ENCODE measurements around the gene SCAPER.
"Not testable (repeated sequence)": the region's sequence is repeated elsewhere in the genome, so short reads cannot be mapped to it uniquely, and the experiment has no call there.

Gene SCAPER

DNA sequence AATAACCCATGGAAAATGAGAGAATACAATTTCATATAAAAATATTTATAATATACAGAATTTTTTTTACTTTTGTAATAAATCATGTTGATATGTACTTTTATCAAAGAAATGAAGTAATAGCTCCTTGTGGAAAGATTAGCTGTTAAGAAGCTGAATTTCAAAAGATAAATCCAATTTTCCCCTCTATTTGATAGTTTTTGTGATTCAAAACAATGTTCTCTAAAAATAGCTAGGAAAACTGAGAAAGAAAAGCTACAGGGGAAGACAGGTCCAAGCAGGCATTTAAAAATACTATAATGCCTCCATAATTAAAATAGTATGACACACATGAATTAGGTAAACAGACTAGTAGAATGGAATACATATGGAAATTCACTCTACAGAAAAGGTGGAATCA lies 44.9 kb downstream of the SCAPER start:
- DNase-seq: no peak

- DNase-seq: not testable (repeated sequence)
These were observed 54.8 kb downstream of the SCAPER start for GRCh38 chr15:76850367-76850766.

- DNase-seq: no peak
These were observed 58.4 kb downstream of the SCAPER start for GRCh38 chr15:76846782-76847181.

DNA sequence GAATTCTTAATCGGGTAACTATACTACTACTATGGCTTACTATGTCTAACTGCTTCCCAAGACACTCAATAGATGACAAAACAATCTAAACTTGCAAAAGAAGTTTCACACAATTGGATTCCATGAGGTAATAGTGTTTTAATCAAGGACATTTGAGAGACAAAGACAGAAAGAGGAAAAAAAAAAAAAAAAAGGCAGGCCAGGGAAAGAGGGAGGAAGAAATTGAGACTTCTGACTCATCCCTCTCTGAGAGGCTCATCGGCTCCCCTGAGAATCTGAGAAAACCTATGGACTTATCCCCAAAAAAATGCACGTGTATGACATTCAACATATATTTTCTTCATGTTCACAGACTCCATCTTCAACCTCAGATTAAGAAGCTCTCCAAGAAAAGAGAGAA lies 61.0 kb downstream of the SCAPER start:
- DNase-seq: no peak

DNA sequence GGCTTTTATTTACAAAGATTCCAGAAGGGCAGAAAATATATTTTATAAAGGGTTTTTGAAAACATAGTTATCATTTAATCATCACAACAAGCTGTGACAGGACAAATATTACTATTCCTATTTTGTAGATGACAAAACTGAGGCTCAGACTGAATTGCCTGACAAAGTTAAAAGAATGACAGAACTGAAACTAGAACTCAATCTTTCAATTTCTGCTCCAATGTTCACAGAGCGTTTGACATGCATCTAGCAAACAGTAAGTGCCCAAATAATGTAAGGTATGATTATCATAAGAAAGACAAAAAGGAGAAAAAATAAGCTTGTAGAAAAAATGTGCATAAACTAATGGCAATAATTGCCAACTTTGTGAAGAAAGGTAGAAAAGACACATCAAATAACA lies 61.9 kb downstream of the SCAPER start:
- DNase-seq: no peak

GRCh38 chr15:76840830-76841460 lies 64.2 kb downstream of the SCAPER start:
- no peak for DNase-seq

DNA sequence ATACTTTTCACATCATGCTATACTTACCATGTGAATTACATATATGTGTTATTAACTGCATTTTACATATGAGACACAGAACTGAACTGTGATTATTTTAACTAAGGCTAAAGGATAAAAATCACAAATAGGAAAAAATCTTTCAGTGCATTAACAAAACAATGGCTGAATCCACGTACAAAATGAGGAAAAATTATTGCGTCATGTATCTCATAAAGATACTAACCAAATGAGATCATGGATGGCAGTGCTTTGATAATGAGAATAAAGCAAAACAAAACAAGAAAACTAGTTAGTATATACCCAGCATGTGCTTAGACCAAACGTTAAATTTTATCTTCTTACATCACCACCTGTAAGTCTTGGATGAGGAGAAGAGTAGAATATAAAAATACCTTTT lies 66.0 kb downstream of the SCAPER start:
- no peak for DNase-seq

DNA sequence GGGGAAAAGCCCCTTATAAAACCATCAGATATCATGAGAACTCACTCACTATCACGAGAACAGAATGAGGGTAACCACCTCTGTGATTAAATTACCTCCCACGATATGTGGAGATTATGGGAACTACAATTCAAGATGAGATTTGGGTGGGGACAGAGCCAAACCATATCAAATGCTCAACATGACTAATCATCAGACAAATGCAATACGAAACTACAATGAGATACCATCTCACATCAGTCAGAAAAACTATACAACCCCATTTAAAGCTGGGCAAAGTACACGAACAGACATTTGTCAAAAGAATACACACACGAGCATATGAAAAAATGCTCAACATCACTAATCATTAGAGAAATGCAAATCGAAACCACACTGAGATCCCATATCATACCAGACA lies 67.7 kb downstream of the SCAPER start:
- no peak for DNase-seq

DNA sequence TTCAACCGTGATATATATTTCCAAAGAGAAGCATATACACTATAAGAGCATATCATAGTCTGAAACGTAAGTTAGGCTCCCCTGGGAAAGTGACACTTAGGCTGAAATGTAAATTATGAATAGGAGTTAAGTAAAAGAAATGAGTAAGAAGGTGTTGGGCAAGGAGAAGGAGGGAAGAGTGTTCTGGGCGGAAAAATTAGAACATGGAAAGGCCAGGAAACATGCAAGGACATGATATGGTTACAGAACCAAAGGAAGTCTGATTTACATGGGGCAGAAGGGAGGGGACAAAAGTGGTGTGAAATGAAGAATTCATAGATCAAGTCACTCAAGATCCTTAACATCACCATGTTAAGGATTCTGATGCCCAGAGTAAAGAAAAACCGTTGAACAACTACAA lies 75.2 kb downstream of the SCAPER start:
- no peak for DNase-seq

- no peak for DNase-seq
These were observed 81.2 kb downstream of the SCAPER start for GRCh38 chr15:76823890-76824289.

DNA sequence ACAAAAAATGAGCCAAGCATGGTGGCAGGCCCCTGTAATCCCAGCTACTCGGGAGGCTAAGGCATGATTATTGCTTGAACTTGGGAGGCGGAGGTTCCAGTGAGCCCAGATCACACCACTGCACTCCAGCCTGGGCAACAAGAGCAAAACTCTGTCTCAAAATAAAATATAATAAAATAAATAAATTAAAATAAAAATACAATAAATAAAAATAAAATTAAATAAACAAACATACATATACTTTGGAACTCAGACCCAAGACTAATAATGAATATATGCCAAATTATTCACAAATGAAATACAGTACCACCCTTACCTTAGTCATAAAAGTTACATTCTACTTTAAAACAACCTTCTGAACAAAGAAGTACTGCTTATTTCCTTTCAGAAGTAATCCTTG lies 81.8 kb downstream of the SCAPER start:
- no peak for DNase-seq

- not testable (repeated sequence) for DNase-seq
These were observed 86.2 kb downstream of the SCAPER start for GRCh38 chr15:76818926-76819325.

DNA sequence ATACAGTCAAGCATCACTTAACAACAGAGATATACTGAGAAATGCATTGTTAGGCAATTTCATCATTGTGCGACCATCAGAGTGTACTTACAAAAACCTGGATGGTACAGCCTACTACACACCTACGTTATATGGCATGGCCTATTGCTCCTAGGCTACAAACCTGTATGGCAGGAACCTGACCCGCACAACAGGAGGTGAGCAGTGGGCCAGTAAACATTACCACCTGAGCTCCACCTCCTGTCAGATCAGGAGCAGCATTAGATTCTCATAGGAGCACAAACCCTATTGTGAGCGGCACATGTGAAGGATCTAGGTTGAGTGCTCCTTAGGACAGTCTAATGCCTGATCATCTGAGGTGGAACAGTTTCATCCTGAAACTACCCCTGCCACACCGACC lies 89.7 kb downstream of the SCAPER start:
- DNase-seq: no peak

- no peak for DNase-seq
These were observed 92.8 kb downstream of the SCAPER start for GRCh38 chr15:76812381-76812780.

GRCh38 chr15:76809412-76810103 lies 95.6 kb downstream of the SCAPER start:
- no peak for DNase-seq

DNA sequence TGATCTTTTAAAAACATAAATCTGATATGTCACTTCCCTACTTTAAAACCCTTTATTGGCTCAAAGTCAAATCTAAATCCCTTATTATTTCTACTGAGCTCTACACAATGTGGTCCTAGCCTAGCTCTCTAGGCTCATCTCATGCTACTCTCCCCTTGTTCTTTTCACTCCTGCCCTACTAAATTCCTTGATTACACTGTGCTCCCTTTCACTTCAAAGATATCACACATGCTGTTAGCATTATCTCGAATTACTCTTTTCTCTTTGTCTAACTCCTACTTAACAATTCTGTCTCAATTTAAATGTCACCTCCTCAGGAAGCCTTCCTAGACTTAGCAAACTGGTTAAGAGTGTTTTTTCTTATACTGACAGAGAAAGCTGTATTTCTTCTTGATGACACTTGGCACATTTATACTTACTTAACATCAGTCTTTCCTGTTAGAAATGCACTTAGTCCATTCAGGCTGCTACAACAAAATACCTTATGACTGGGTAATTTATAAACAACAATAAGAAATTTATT lies 102.0 kb downstream of the SCAPER start:
- no peak for DNase-seq

GRCh38 chr15:76802411-76802810 lies 102.7 kb downstream of the SCAPER start:
- no peak for DNase-seq

- no peak for DNase-seq
These were observed 105.4 kb downstream of the SCAPER start for GRCh38 chr15:76799760-76800159.

- DNase-seq: no peak
These were observed 109.9 kb downstream of the SCAPER start for GRCh38 chr15:76795217-76795616.

GRCh38 chr15:76793162-76793561 lies 112.0 kb downstream of the SCAPER start:
- DNase-seq: no peak

DNA sequence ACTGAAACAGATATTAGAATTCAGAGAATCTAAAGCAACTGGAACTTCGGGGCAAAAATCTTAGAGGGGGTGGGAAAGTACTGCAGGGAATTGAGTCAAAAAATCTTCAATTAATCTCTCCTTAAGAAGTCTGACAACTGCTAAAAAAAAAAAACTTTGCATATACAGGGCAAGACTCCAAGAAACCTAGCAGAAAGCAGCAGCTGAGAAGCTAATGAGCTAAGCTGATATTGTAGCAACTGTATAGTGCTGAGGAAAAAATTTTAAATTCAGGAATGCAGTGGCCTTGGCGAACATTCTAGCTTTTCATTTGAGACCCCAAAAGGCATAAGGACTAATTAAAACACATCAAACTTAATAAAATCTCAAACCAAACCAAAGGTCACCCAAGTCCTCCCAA lies 113.6 kb downstream of the SCAPER start:
- DNase-seq: no peak

- no peak for DNase-seq
These were observed 117.9 kb downstream of the SCAPER start for GRCh38 chr15:76787273-76787672.

GRCh38 chr15:76776969-76777368 lies 128.2 kb downstream of the SCAPER start:
- DNase-seq: no peak

GRCh38 chr15:76776480-76776879 lies 128.7 kb downstream of the SCAPER start:
- no peak for DNase-seq

- DNase-seq: no peak
These were observed 131.9 kb downstream of the SCAPER start for GRCh38 chr15:76773234-76773633.
